ENCODE data around the gene LCP2. TPM values are rescaled to one million over a fixed set of nuclear protein-coding genes. Genes with fewer than 3 reads are reported as not detected.

The LCP2 gene
- total and polyA plus RNA-seq, 2 donors (not counting 1 experiment from before 2014, with no cell fraction given) = not detected

GRCh38 chr5:170283296-170283695, 14.3 kb downstream of the LCP2 start:
- H3K9ac ChIP-seq (ENCODE audit: insufficient read depth, low read length) = no peak overlapping the region
- H3K36me3 ChIP-seq (ENCODE audit: control insufficient read depth, insufficient read depth, low read length) = no peaks in the 10 kb centered on the region
- no peaks in the 10 kb centered on the region for H3K9me3 ChIP-seq (ENCODE audit: control insufficient read depth, insufficient read depth, low read depth, low read length)
- TF ChIP-seq CTCF (conservative IDR thresholded peaks at IDR 0.05 in 1 of 2, IDR thresholded peaks at IDR 0.05 in 1 of 2; ENCODE audit: low read depth in 1 of 2, low read length in 2 of 2) (no peak), EZH2 (IDR thresholded peaks at IDR 0.05; ENCODE audit: low read length, missing control alignments) (no peak)
- H4K20me1 ChIP-seq (ENCODE audit: control insufficient read depth, extremely low read depth, insufficient read depth, low read length) = no peaks in the 10 kb centered on the region
- H3K27me3 ChIP-seq (ENCODE audit: control insufficient read depth, insufficient read depth, low read length) = no peaks in the 10 kb centered on the region
- no peak overlapping the region for H3K4me2 ChIP-seq (ENCODE audit: extremely low read depth, insufficient read depth, low read length)
- no peak overlapping the region for H3K4me3 ChIP-seq (replicated peaks in 1 of 4; ENCODE audit: control extremely low read depth in 1 of 4, insufficient read depth in 1 of 4, low read depth in 3 of 4, low read length in 4 of 4)
- no peak overlapping the region for H3K27ac ChIP-seq (ENCODE audit: insufficient read depth, low read length)
- no peaks in the 10 kb centered on the region for H3K4me1 ChIP-seq (ENCODE audit: control insufficient read depth, extremely low read depth, insufficient read depth, low read length)
- no peaks in the 10 kb centered on the region for H3K79me2 ChIP-seq (ENCODE audit: control insufficient read depth, insufficient read depth, low read length)
- no peak for DNase-seq (ENCODE audit: low read depth in 2 of 2)
- H2AFZ ChIP-seq (ENCODE audit: low read length) = no peak overlapping the region

GRCh38 chr5:170280011-170280493, 17.5 kb downstream of the LCP2 start:
- DNase-seq (ENCODE audit: low read depth in 2 of 2) = no peak
- Histone ChIP-seq H3K4me2 (ENCODE audit: extremely low read depth, insufficient read depth, low read length) (no peak overlapping the region), H3K4me3 (replicated peaks in 1 of 4; ENCODE audit: control extremely low read depth in 1 of 4, insufficient read depth in 1 of 4, low read depth in 3 of 4, low read length in 4 of 4) (no peak overlapping the region), H3K9me3 (ENCODE audit: control insufficient read depth, insufficient read depth, low read depth, low read length) (no peaks in the 10 kb centered on the region), H2AFZ (ENCODE audit: low read length) (no peak overlapping the region), H3K27ac (ENCODE audit: insufficient read depth, low read length) (no peak overlapping the region), H3K4me1 (ENCODE audit: control insufficient read depth, extremely low read depth, insufficient read depth, low read length) (no peaks in the 10 kb centered on the region), H3K27me3 (ENCODE audit: control insufficient read depth, insufficient read depth, low read length) (no peaks in the 10 kb centered on the region), H3K9ac (ENCODE audit: insufficient read depth, low read length) (no peak overlapping the region), H4K20me1 (ENCODE audit: control insufficient read depth, extremely low read depth, insufficient read depth, low read length) (no peaks in the 10 kb centered on the region), H3K36me3 (ENCODE audit: control insufficient read depth, insufficient read depth, low read length) (no peaks in the 10 kb centered on the region), H3K79me2 (ENCODE audit: control insufficient read depth, insufficient read depth, low read length) (no peaks in the 10 kb centered on the region)
- TF ChIP-seq CTCF (conservative IDR thresholded peaks at IDR 0.05 in 1 of 2, IDR thresholded peaks at IDR 0.05 in 1 of 2; ENCODE audit: low read depth in 1 of 2, low read length in 2 of 2) (no peak), EZH2 (IDR thresholded peaks at IDR 0.05; ENCODE audit: low read length, missing control alignments) (no peak)

- H4K20me1 ChIP-seq (ENCODE audit: control insufficient read depth, extremely low read depth, insufficient read depth, low read length) = no peaks in the 10 kb centered on the region
- H3K27me3 ChIP-seq (ENCODE audit: control insufficient read depth, insufficient read depth, low read length) = no peaks in the 10 kb centered on the region
- TF ChIP-seq EZH2 (IDR thresholded peaks at IDR 0.05; ENCODE audit: low read length, missing control alignments) (no peak), CTCF (conservative IDR thresholded peaks at IDR 0.05 in 1 of 2, IDR thresholded peaks at IDR 0.05 in 1 of 2; ENCODE audit: low read depth in 1 of 2, low read length in 2 of 2) (no peak)
- H3K4me1 ChIP-seq (ENCODE audit: control insufficient read depth, extremely low read depth, insufficient read depth, low read length) = no peaks in the 10 kb centered on the region
- DNase-seq (ENCODE audit: low read depth in 2 of 2) = no peak
- H3K9ac ChIP-seq (ENCODE audit: insufficient read depth, low read length) = no peak overlapping the region
- H3K27ac ChIP-seq (ENCODE audit: insufficient read depth, low read length) = no peak overlapping the region
- H3K79me2 ChIP-seq (ENCODE audit: control insufficient read depth, insufficient read depth, low read length) = no peaks in the 10 kb centered on the region
- H2AFZ ChIP-seq (ENCODE audit: low read length) = no peak overlapping the region
- H3K4me2 ChIP-seq (ENCODE audit: extremely low read depth, insufficient read depth, low read length) = no peak overlapping the region
- no peaks in the 10 kb centered on the region for H3K36me3 ChIP-seq (ENCODE audit: control insufficient read depth, insufficient read depth, low read length)
- no peak overlapping the region for H3K4me3 ChIP-seq (replicated peaks in 1 of 4; ENCODE audit: control extremely low read depth in 1 of 4, insufficient read depth in 1 of 4, low read depth in 3 of 4, low read length in 4 of 4)
- H3K9me3 ChIP-seq (ENCODE audit: control insufficient read depth, insufficient read depth, low read depth, low read length) = no peaks in the 10 kb centered on the region
These were observed 18.1 kb downstream of the LCP2 start for GRCh38 chr5:170279459-170279817.

Data from fibroblast of lung (primary cell).